ENCODE data around the gene FRAS1.
"Not testable (repeated sequence)": the region's sequence is repeated elsewhere in the genome, so short reads cannot be mapped to it uniquely, and the experiment has no call there.

FRAS1 gene

DNA sequence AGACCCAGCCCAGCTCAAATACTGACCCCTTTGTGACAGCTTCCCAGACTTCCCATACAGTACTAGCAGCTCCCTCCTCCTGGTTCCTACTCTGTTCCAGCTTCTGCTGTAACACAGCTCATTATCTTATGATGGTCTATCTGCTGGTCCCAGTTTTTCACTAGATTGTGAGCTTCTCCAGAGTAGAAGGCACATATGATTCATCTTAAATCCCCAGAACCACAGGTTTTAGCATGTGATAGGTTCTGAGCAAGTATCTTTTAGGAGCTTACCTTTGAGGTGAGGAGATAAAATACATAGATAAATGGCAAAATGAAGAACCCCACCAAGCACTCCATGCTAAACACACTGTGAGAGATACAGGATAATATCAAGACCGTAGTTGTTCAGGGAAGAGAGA lies 466.9 kb downstream of the FRAS1 start:
- no peak for DNase-seq

DNA sequence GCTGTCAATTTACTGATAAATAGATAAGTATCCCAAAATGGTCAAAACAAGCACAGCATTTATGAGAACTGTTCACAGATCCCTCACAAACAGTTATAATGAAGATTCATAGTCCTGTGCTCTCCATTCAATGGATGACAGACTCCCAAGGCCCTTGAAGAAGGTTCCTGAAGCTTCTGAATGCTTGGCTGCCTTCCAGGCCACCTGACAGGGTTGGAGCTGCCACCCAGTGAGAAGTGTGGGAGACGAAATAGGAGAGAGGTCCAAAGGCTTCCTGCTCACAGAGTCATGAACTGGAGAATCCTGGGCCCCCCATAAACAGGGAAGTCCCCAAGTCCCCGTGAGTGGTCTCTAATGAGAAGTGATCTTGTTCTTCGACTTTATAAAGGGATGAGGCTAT lies 468.4 kb downstream of the FRAS1 start:
- no peak for DNase-seq

DNA sequence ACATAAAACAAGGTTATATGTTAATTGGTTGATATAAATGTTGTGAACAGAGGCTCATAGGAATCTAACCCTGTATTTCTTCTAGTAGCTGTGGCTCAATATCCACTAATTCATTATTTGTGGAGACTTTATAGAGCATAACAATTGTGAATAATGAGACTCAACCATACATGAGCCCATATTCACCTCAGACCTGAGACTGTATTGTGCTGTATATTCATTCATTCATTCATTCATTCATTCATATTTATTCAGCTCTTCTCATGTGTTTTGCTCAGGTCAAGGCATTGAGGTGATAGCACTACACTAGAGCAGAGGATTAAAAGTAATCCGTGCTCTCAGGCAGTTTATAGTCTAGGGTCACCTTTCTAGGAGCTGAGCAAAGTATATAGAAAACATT lies 470.0 kb downstream of the FRAS1 start:
- no peak for DNase-seq

DNA sequence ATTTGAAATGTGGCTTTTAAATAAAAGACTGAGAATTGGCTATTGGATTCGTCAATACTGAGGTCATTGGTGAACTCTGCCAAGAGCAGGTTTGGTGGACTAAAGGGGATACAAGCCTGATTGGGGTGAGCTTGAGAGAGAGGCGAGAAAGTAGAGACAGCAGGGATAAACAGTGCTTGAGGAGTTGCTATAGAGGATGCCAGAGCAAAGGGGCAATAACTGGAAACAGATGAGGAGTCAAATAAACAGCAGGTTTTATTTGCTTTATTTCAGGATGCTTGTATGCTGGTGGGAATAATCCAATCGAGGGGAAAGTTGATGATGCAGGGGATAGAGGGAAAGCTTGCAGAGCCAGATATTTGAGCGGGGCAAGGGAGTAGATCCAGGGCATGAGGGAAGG lies 470.4 kb downstream of the FRAS1 start:
- DNase-seq, result no peak

DNA sequence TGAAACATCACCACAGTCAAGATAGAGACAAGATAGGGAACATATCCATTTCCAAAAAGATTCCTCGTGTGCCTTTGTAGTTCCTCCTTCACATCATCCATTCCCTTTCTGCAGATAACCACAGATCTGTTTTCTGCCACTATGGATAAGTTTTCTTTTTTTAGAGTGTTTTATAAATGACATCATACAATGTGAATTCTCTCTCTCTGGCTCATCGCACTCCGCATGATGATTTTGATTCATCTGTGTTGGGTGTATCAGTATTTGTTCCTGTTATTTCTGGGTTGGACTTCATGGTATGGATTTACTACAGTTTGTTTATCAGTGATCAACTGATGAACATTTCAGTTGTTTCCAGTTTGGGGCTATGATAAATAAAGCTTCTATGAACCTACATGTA lies 471.2 kb downstream of the FRAS1 start:
- no peak for DNase-seq

DNA sequence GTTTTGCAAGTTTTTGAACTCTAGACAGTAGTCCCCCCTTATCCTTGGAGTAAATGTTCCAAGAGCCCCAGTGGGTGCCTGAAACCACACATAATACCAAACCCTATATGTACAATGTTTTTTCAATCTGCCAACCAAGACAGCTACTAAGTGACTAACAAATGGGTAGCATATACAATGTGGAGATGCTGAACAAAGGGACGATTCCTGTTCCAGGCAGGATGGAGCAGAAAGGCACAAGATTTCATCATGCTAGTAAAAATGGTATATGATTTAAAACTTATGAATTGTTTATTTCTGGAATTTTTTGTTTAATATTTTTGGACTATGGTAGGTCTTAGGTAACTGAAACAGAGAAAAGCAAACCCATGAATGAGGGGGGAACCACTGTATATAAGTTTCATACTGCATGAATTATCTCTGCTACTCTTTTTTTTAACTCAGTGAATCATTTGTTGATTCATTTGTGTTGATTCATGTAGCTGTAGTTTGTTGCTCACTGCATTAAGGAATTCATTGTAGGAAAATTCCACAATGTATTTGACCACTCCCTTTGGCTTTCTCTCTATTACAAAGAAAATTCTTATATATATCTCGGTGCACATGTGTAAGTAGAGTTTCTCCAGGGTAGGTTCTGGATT lies 472.6 kb downstream of the FRAS1 start:
- no peak for DNase-seq

DNA sequence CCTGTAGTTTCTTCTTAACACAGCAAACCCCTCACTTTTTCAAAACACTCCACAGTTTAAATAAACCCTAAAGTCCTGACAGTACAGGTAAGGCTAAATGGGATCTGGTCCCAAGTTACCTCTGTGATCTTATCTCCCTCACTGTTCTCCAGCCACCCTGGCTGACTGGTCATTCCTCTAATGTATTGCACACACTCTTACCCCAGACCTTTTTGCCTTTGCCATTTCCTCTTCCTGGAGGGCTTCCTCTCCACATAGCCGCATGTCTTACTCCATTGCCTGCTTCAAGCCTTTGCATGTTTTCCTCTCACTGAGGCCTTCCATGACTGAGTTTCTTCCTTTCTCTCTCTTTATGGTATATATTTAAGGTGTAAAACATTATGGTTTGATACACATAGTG lies 474.9 kb downstream of the FRAS1 start:
- no peak for DNase-seq

DNA sequence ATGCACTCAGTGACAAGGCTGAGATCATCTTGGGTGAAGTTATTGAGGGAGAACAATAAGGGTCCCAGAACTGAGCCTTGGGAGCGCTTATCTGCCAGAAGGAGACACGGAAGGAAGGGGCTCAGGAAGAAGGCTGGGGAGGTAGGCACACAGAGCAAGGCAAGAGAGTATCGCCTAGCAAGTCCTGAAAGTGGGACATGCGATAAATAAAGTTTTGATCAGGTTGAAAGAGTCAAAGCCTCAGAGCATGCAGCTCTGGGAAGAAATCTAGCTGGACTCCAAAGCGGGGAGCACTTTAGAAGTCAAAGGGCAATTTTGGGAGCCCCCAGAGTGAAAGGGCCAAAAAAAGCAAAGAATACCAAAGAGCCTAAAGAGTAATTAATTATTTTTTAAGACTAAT lies 476.7 kb downstream of the FRAS1 start:
- no peak for DNase-seq

DNA sequence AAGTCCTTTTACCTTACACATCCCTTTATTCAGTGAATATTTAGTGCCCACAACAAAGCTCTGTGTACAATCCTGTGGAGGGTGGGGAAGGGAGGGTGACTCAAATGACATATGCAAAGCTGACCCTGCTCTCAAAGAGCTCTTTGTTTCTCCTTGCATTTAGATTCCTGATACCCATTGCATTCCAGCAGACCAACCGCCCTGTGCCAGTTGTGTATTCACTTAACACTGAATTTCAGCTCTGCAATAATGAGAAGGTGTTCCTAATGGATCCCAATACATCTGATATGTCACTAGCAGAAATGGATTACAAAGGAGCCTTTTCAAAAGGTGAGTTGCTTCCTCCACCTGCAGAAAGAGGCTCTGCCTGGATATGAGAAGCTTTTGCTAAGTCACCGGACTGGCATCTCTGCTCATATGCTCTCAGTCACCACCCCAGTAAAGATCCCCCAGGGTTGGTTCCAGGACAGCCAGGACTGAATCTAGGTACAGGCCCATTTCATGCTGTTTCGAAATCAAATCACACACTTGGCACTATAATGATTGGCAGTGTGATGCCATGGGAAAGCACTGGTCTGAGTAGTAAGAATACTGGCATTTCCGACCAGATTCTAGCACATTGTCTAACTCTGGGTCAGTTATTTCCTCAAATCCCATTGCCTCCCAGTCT lies 477.3 kb downstream of the FRAS1 start:
- no peak for DNase-seq

DNA sequence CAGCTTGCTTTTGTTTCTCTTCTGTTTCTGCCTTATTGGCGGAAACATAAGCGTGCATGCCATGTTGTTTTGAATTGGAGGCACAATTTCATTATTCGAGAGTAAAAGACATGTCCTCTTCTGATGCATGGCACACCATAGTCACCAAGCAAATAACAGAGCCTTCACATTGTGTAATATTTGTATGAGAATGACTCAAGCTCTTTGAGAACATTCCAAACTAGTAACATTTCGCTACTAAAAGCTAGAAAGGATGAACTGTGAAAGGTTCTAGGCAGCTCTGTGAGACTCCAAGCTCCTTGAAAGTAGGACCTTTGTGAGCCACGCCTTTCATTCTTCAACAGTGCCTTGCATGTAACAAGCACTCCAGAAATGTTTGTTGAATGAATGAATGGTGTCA lies 485.2 kb downstream of the FRAS1 start:
- no peak for DNase-seq

DNA sequence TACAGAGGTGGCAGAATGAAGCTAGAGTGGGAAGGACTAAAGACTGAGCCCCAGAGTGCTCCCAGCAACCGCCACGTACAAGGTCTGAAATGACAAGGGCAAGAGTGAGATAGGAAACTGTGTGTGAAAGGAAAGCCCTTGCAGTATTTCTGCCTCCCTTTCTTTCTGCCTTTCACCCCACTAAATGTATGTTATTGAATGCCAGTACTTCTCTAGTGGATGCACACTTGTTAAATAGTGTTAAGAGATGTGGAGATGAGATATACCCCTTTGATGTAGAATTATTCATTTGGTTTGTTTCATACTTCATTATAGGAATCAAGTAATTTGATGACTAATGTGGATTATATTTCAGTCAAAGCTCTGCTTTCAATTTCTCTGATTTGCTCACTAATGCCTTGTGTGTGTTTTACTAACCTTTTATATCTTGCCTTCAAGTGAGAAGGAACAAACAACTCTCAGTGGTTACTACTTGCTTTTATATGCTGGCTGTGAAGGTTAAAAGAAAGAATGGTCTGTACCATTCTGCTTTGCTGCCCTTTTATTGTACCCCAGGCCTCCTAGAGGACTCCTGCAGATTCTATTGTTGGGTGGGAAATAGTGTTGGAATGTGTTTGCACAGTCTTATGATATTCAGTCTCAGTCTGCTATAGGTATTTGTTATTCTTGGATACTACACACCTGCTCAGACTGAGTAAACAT lies 486.5 kb downstream of the FRAS1 start:
- no peak for DNase-seq

DNA sequence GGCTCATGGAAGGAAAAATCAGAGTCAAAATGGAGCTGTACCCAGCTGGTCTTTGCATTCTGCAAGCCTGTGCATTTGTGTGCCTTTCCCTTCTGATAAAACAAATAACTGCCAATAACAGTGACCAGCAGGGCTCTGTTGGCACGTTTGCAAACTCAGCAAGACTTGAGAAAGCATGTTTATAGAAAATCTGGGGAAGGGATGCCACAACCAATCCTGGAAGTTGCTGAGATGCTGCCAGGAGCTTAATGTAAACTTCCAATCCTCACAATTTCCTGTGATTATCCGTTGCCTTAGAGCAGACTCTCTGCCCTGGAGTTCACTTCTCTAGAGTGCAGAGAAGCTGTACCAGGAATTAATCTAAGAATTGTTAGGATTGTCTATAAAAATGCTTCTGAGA lies 487.6 kb downstream of the FRAS1 start:
- no peak for DNase-seq

DNA sequence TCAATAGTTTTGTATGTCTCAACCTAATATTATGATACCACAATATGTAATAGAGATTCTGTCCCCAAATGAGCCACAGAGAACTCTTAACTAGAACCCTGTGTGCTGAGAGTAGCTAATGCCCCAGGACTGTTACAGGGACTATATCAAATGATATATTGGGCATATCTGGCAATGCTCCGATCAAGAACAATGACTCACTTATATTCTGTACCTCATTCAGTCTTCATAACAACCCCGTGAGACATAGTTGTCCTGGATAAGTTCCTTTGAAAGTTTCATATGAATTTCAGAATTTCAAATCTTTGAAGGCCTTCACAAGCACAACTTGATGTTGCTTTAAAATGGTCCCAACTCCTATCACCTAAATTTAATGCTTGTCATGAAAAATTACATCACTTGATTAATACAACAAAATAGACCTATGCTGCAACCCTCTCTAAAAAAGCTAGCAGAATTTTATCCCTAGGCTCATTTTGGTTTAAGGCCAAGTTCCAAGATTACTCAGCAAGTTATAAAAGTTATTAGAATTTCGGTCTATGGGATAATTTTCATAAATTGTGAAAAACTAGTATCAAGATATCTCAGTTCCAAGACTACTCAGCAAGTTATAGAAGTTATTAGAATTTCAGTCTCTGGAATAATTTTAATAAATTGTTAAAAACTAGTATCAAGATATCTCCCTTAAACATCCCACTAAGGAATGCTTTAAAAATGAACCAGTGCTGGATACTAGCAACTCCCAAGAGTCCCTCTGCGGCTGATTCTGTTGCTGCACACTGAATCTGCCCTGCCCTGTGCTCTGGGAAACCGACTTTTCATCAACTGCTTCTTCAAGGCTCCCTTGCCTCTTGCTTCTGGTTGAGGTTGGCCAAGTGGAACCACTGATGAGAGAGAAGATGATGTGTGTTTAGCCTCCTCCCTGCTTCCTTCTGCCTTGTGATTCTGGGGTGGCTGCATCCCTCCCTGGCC lies 488.4 kb downstream of the FRAS1 start:
- DNase-seq, result no peak

DNA sequence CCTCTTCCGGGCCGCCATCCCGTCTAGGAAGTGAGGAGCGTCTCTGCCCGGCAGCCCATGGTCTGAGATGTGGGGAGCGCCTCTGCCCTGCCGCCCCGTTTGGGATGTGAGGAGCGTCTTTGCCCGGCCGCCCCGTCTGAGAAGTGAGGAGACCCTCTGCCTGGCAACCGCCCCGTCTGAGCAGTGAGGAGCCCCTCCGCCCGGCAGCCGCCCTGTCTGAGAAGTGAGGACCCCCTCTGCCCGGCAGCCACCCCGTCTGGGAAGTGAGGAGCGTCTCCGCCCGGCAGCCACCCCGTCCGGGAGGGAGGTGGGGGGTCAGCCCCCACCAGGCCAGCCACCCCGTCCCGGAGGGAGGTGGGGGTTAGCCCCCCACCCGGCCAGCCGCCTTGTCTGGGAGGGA lies 490.8 kb downstream of the FRAS1 start:
- DNase-seq, result not testable (repeated sequence)

DNA sequence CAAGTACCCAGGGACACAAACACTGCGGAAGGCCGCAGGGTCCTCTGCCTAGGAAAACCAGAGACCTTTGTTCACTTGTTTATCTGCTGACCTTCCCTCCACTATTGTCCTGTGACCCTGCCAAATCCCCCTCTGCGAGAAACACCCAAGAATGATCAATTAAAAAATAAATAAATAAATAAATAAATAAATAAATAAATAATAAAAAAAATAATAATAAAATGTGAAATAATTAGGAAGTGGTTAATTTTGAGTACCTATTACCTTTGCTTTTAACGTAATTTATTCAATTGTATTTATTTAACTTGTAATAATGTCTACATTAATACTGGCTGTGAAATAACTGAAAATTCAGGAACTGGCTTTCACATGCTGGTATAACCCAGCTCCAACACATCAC lies 491.8 kb downstream of the FRAS1 start:
- not testable (repeated sequence) for DNase-seq

DNA sequence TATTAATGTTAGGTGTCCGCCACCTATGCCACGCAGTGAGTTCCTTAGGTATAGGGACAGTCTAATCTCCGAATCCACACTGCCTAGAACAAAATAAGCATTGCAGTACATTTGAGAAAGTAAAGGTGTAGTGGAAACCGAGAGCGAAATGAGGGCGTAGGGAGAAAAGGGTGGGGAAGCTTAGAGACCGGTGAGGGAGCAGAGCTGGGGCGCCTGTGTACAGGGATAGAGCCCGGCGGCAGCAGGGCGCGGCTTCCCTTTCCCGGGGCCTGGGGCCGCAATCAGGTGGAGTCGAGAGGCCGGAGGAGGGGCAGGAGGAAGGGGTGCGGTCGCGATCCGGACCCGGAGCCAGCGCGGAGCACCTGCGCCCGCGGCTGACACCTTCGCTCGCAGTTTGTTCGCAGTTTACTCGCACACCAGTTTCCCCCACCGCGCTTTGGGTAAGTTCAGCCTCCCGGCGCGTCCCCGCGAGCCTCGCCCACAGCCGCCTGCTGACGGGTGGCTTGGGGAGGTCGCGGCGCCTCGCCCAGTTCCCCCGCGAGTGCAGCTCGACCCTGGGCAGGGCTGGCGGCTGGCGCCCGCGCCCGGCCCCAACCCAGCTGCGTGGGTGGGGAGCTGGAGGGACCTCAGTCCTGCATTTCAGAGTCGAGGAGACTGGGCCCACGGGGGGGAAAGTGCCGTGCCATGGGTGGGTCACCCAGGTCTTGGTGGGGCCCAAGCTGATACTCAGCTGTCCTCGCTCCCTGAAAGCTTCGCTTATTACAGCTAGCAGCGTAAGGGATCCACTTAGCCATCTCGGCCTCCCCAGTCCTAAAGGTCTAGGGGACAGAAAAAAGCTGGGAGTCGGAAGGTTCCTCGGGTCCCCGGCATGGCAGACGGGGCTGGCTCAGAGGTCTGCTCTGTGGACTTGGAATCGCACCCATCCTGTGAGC lies 494.6 kb downstream of the FRAS1 start, which contains the start of gene ANXA3:
Gene ANXA3, plus strand, starts transcription at position 351 of the 932 bp plus-strand sequence. CDS start 2,704 bp downstream, outside the sequence.
- DNase-seq, result no peak

DNA sequence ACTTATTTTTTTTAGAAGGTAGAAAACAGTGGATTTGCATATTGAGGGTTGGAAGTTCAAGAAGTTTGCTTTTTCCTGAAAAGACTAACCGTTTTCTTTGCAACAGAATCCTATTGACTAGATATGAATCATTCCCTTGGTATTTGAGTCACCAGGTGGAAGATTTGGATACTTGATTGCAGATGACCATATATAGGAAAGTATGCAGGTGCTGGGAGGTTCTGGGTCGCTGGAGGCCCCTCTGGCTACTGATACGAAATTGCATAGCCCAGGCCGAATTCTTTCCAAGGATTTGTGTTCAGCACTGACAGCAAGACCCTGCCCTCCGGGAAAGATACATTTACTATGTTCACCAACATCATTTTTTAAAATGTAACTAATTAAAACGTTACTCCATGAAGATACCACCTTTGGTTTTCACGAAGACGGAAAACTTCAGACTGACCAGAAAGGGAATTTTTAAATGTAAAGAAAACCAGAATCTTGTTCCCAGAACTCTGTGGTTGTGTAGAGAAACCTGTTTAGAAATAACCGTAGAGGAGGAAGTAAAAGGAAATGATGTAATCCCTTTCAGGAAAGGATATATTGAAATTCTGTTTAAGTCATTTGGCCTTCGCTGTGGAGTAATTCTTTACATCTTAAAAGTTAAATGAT lies 495.4 kb downstream of the FRAS1 start:
- DNase-seq, result no peak

DNA sequence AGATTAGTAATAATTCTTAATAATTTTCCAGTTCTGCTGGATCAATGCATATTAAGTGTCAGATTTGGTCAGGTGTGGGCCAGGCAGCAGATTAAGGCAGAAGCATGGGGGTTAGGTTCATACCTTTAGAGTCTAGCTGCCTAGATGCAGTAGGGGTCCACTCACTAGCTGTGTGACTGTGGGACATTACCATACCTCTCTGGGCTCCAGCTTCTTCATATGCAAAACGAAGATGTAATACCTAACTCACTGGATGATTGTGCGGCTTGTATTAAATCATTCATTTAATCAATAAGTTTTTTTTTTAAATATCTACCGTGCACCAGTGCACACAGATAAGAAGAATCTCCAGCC lies 495.9 kb downstream of the FRAS1 start:
- DNase-seq, result no peak

DNA sequence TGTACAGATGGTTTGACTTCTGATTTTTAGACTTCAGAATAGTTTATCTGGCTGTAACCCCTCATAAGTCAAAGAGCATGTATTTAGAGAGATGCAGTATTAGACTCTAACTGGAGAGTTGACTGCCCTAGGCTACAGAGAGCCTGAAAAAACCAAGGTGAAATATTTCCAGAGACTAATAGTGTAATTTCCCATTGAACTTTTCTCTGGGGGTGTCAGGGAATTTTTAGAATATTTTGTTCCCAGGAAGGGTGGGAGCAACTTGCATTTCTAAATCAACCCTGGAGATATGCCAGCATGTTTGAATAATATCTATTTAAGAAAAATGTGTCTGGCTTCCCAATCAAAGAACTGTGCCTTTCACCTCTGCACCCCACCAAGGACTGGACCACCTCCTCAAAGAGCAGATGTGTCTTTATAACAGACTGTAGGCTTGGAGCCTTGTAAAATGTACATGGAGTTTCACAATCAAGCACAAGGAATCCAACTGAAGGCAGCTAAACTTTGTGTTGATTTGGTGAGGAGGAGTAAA lies 496.5 kb downstream of the FRAS1 start:
- no peak for DNase-seq

DNA sequence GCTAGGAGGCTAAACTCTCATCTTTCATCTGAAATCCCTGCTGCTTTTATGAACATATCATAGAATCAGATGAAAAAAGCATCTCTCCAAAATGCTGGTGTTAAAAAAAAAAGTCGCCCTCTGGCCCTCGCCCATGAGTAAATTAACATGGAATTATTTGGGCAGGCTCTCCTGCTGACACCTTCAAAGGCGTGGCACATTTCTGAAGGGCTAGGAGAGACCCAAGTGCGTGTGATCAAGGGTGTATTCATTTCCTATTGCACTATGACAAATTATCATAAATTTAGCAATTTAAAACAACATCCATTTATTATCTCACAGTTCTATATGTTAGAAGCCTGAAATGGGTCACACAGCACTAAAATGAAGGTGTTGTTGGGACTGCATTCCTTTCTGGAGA lies 499.5 kb downstream of the FRAS1 start:
- DNase-seq, result no peak

DNA sequence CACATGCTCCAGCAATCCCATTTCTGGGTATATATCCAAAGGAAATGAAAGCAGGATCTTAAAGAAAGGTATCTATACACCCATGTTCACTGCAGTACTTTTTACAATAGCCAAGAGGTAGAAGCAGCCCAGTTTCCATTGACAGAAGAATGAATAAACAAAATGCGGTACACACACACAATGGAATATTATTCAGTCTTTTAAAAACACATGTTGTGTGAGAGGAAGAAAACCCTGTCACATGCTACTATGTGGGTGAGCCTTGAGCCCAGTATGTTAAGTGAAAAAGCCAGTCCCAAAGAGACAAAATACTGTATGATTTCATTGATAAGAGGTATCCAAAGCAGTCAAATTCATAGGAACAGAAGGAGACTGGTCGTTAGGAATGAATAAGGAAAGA lies 500.7 kb downstream of the FRAS1 start:
- DNase-seq, result no peak

Data from CD4-positive, alpha-beta T cell treated with Interferon alpha-2 for 1 hour (primary cell).